Subcutaneous adipose tissue (tissue), 4 donors: ENCODE data around the gene ABCA5. TPM values are rescaled to one million over a fixed set of nuclear protein-coding genes. Genes with fewer than 3 reads are reported as not detected.

Source experiments
- total RNA-seq, 4 donors: library from RNA; depleted of rRNA; stranded (reverse); fragments of >200 nt; gene quantifications; one replicate each; pipeline ENCODE4 v1.1.0, GENCODE V29; 2016
- TF ChIP-seq, protein P1 (sequence below): fragments of 450-650 bp; IDR thresholded peaks from one replicate; pipeline ENCODE4 v1.5.1; 2016; ENCODE audit warnings: low read depth, mild to moderate bottlenecking, control low read depth, antibody characterized with exemption, moderate library complexity

The ABCA5 gene
- total RNA-seq, 4 donors from 2014 or later = 58.3 to 91.8 (median 84.1) TPM

DNA sequence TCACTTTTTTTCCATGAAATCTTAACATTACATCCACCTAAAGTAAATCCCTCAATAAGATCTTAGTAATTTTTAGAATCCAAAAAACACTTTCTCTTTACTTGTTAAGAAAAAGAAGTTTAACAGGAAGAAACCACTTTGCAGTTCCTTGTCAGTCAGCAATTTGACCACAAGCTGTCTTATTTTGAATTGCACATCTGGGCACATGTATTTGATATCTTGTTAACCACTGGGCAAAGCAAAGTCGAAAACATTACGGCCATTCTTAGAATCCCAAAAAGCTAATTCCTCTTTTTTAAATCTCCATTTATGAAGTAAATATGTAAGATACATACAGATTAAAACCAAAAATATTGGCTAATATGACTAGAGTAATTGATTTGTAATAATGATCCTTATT, 99.4 kb downstream of the ABCA5 start:
- TF ChIP-seq, protein P1, sequence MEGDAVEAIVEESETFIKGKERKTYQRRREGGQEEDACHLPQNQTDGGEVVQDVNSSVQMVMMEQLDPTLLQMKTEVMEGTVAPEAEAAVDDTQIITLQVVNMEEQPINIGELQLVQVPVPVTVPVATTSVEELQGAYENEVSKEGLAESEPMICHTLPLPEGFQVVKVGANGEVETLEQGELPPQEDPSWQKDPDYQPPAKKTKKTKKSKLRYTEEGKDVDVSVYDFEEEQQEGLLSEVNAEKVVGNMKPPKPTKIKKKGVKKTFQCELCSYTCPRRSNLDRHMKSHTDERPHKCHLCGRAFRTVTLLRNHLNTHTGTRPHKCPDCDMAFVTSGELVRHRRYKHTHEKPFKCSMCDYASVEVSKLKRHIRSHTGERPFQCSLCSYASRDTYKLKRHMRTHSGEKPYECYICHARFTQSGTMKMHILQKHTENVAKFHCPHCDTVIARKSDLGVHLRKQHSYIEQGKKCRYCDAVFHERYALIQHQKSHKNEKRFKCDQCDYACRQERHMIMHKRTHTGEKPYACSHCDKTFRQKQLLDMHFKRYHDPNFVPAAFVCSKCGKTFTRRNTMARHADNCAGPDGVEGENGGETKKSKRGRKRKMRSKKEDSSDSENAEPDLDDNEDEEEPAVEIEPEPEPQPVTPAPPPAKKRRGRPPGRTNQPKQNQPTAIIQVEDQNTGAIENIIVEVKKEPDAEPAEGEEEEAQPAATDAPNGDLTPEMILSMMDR = no peak

DNA sequence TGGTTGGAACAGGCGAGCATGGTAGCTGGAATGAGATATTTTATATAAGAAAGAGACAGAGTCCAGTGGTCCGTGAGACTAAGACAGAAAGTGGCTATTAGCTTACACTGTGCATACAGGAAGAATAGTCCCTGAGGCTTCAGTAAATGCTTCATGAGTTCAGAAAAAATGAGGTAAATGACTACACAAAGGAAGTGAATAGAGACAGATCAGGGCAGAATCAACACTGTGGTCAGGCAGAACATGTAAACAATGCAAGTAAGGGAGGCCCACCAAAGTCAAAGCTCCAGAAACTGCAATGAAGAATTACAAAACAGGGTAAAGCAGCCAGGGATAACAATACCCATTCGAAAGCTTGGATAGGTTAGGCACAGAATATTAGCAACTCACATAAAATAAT, 103.1 kb downstream of the ABCA5 start:
- TF ChIP-seq, protein P1 = no peak

DNA sequence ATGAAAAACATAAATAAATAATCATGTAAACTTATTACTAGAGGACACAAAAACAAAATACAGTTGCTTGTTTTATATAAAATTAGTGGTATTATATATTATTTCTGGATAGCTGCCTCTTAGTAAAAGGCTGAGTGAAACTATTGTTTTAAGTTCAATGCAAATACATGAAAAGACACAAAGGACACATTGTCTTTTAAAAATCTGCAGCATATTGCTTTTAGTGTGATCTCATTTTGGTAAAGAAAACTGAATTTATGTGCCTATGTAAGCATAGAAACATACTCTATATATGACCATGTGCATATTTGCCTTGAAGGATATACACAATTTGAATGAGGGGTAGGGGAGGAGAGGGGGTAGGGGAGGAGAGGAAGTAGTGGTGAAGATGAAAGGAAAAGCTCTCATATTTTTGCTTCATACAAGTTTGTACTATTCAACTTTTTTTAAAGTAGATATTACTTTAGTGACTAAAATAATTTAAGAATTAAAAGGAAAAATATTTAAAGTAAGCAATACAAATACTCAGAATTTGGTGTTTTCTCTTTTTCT, 104.2 kb downstream of the ABCA5 start:
- TF ChIP-seq, protein P1 = no peak

DNA sequence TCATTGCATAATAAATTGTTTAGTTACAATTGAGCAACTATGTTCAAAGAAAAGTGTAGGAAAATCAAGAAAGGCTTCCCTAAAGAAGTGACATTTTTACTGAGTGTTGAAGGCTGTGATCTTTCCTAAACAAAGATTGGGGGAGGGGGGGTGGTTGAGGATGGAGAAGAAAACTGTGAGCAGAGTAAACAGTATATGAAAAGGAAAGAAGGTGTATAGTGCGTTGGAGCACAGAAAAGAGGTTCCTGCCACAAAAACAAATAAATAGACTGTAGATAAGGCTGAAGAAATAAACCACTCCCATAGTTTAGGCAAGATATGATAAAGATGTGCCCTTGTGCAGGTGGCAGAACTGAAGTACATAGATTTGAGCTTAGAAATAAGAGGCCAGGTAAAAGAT, 106.8 kb downstream of the ABCA5 start:
- TF ChIP-seq, protein P1 = no peak

DNA sequence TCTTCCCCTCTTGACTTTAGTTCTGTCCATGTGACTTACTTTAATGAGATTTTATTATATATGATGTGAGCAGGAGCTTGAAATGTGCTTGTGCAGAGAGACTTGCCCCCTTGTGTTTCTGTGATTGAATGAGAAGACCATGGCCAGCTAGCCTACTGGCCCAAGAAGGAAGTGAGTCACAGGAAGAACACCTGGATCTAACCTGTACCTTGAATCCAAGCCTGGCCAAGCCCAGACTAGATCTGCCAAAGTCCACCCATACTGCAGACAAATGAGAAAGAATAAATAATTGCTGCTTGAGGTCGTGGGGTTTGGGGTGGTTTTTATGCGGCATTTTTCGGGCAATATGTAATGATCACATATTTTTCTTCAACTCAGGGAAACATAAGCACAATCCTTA, 107.9 kb downstream of the ABCA5 start:
- TF ChIP-seq, protein P1 = no peak

DNA sequence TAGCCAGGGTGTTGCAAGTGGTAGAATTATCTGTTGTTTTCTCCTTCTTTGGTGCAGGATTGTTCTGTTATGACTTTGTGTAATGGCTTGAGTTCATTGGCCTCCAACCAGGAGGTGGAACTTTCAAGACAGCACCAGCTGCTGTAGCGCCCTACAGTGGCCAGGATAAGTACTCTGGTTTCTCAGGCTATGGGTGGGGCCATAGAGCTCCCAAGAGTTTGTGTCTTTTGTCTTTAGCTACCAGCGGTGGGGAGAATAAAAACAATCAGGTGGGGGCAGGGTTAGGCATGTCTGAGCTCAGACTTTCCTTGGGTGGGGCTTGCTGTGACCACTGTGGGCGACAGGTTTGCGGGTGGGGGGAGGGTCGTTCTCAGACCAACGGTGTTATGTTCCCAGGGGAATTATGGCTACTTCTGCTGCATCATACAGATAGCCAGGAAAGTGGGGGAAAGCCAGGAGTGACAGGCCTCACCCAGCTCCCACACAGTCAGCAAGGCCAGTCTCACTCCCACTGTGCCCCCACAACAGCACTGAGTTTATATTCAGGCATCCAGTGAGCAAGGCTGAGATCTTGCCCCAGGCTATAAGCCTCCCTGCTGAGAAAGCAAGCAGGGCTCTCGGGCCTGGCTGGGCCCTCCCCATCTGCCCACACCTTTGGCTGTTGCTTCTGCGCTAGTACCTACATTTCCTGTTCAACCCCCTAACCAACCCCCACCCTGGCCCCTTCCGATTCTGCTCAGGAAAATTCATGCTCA, 113.7 kb downstream of the ABCA5 start:
- TF ChIP-seq, protein P1 = no peak

DNA sequence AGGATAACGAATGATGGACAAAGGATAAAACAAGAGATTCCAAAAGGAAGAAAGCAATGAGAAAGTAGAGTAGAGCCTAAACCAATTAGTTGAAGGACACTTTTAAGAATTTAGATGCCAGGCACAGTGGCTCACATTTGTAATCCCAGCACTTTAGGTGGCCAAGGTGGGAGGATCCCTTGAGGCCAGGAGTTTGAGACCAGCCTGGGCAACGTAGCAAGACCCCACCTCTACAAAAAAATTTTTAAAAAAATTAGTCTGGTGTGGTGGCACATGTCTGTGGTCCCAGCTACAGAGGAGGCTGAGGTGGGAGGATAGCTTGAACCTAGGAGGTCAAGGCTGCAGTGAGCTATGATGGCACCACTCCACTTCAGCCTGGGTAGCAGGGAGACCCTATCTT, 118.3 kb downstream of the ABCA5 start:
- TF ChIP-seq, protein P1 = no peak
